HG03159 (cell line): ENCODE measurements around the gene ALPK1.
"Not testable (repeated sequence)": the region's sequence is repeated elsewhere in the genome, so short reads cannot be mapped to it uniquely, and the experiment has no call there.

Experiments used
- ATAC-seq: cut with Tn5 transposase; IDR thresholded peaks from one replicate; pipeline ENCODE4 v1.9.1; 2021; ENCODE audit warnings: mild to moderate bottlenecking, moderate library complexity; ENCODE audit not compliant: unreplicated experiment

ALPK1 gene

GRCh38 chr4:112296949-112297880, at the start of gene ALPK1:
ALPK1 (plus strand) TSS chr4:112297369.
- peak; percentile 78 for ATAC-seq

GRCh38 chr4:112251019-112251643, 46.0 kb upstream of the ALPK1 start:
- no peak for ATAC-seq

- no peak for ATAC-seq
Measured at GRCh38 chr4:112252234-112252633, 44.9 kb upstream of the ALPK1 start.

- ATAC-seq = peak; percentile 80
Measured at GRCh38 chr4:112253382-112254000, 43.7 kb upstream of the ALPK1 start.

- no peak for ATAC-seq
Measured at GRCh38 chr4:112257098-112257497, 40.1 kb upstream of the ALPK1 start.

GRCh38 chr4:112266823-112267222, 30.3 kb upstream of the ALPK1 start:
- no peak for ATAC-seq

- no peak for ATAC-seq
Measured at GRCh38 chr4:112270051-112270450, 27.1 kb upstream of the ALPK1 start.

- no peak for ATAC-seq
Measured at GRCh38 chr4:112270640-112271421, 26.3 kb upstream of the ALPK1 start.

GRCh38 chr4:112272292-112272691, 24.9 kb upstream of the ALPK1 start:
- ATAC-seq = no peak

- ATAC-seq = no peak
Measured at GRCh38 chr4:112274959-112275358, 22.2 kb upstream of the ALPK1 start.

GRCh38 chr4:112276113-112276512, 21.1 kb upstream of the ALPK1 start:
- no peak for ATAC-seq

GRCh38 chr4:112277220-112277619, 19.9 kb upstream of the ALPK1 start:
- ATAC-seq = no peak

GRCh38 chr4:112277705-112278448, 19.3 kb upstream of the ALPK1 start:
- no peak for ATAC-seq

GRCh38 chr4:112279025-112279881, 17.9 kb upstream of the ALPK1 start:
- ATAC-seq = peak; percentile 72

GRCh38 chr4:112279882-112280315, 17.3 kb upstream of the ALPK1 start:
- no peak for ATAC-seq

- ATAC-seq = no peak
Measured at GRCh38 chr4:112280386-112281056, 16.6 kb upstream of the ALPK1 start.

- not testable (repeated sequence) for ATAC-seq
Measured at GRCh38 chr4:112281895-112282398, 15.2 kb upstream of the ALPK1 start.

- no peak for ATAC-seq
Measured at GRCh38 chr4:112282860-112283667, 14.1 kb upstream of the ALPK1 start.
